RPMI8226 (cell line): ENCODE measurements around the gene IL15RA.
"Not testable (repeated sequence)": the region's sequence is repeated elsewhere in the genome, so short reads cannot be mapped to it uniquely, and the experiment has no call there.

ENCODE experiments used
- DNase-seq: peaks from one replicate; pipeline ENCODE4 v3.0.0-alpha.2; 2015

The IL15RA gene

DNA sequence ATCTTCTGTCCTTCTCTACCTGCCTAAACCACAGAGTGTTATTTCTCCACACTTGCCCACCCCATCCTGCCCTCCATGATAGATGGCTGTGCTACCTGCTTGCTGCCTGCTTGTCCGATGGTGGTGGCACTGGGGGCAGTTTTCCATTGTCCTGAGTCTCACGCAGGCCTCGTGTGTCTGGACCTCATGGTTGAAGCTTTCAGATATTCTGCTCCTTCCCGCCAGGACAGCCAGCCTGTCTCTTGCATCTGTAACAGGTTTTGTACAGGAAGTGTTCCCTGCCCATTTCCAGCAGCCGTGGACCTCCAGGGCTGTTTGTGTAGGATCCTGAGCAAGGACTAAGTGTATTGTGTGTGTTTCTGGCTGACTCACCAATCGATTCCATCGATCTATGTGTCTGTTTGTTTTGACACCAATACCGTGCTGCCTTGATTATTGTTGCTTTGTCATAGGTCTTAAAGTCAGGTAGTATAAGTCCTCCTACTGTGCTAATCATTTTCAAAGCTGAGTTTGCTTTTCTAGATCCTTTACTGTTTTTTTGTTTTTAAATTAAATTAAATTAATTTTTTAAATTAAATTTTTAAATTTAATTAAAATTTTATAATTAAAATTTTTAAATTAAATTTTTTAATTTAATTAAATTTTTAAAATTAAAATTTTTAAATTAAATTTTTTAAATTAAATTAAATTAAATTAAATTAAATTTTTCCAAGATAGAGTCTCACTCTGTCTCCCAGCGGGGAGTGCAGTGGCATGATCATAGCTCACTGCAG, 8.5 kb downstream of the IL15RA start:
- no peak for DNase-seq

DNA sequence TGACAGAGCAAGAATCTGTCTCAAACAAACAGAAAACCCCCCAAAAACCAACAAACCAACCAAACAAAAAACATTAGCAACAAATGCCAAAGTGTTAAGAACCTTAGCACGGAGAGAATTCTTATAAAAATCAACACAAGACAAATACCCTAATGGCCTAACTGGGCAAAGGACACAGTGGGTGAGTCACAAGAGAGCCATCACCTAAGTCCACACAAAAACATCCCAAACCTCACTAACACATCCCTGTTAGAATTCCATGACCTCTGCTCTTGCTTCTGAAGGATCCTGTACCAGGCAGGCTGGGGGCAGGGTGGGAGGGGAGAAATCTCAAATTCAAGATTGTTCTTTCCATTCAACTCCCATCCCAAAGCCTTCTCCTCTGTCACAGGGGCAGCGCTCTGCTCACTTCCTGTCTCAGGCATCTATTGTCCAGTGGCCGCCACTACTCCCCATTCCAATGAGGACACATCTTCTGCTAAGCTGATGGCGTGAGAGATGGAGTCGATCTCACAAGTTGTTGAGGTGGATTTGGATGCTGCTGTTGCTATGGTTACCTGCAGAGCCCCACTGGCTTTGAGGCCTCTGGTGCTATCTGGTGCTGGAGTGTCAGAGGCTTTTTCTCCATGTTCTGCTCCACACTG, 9.2 kb downstream of the IL15RA start:
- DNase-seq: no peak

DNA sequence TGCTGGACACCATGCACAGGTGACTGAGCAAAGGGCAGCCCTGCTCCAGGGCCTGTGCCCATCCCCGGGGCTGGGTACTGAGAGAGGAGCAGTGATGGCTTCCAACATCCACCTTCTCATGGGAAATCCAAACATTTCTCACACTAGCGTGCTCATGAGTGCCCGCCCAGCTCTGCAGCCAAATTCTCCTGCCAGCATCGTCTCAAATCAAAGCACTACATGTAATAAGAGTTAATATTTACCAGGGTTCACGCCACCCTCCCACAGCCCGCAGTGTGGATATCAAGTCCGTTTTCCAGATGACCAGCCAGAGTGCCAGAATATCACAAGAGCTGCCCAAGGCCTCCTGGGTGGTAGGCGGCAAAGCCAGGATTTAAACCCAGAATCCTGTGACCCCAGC, 12.1 kb downstream of the IL15RA start:
- DNase-seq: no peak

DNA sequence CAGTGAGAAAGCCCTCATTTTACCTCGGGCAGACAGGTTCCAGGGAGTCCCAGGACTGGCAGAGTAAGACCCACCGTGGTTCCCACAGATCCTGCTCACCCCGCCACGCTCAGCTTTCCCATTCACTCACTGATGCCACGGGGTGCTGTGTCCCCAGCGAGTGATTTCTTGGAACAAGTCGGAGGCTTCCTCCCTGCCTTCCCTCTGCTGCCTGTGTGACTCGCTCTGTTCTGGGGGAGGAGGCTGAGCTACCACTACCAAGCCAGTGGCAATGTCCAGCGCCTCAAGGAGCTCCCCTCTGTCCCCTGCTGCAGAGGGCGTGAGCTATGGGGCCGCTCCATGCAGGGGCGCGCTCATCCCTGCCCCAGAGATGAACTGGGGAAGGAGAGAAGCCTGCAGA, 12.6 kb downstream of the IL15RA start:
- DNase-seq: no peak

DNA sequence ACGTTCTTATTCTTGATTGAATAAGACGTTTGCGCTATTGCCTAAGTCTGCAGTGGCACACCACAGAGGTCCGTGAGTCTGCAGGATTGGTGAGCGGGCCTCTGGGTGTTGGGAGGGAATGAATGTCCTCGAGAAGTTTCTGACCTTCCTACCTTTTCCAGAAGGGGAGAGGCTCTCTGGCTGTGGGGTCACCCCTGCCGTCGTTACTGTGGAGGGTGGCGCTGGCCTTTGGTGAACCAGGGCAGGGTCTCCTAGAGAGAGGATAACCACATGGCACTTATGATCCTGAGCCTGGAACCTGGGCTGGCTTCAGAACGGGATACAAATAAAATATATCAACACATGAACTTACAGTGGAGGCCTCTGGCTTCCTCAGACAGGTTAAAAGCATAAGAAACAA, 13.8 kb downstream of the IL15RA start:
- DNase-seq: no peak

DNA sequence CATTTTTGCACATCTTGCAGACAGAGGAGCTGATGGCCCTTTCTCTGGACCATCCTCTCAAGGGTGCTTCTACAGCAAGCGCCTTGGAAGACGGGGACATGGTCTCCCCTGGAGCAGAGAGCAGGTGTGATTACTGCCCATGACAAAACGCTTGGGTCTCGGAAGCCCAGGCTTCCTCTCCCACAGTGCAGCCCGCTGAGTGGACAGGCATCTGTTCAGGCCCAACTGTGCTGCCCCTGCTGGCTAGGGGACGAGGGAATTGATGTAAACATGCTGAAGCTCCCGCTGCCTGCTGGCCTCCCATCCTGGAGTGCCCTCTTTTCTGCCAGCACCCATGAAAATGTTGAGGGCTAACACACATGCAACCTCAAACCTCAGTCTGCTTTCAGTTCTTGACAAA, 14.3 kb downstream of the IL15RA start:
- no peak for DNase-seq

DNA sequence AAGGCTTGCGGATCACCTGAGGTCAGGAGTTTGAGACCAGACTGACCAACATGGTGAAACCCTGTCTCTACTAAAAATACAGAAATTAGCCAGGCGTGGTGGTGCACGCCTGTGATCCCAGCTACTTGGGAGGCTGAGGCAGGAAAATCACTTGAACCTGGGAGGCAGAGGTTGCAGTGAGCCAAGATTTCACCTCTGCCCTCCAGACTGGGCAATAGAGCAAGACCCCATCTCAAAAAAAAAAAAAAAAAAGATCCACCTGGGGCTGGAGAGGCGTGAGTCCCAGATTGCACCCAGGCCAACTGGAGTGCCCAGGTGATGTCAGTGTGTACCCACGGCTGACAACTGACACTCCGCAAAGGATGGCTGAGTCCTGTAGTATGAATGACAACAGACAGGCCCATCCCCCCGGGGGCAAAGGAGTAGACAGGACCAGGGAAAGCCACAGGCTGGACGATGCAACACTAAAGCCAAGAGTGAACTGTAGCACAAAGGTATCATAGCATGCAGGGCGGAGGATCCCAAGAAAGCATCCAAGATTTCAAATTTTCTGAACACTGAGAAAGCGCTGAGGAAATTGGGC, 14.9 kb downstream of the IL15RA start:
- not testable (repeated sequence) for DNase-seq

DNA sequence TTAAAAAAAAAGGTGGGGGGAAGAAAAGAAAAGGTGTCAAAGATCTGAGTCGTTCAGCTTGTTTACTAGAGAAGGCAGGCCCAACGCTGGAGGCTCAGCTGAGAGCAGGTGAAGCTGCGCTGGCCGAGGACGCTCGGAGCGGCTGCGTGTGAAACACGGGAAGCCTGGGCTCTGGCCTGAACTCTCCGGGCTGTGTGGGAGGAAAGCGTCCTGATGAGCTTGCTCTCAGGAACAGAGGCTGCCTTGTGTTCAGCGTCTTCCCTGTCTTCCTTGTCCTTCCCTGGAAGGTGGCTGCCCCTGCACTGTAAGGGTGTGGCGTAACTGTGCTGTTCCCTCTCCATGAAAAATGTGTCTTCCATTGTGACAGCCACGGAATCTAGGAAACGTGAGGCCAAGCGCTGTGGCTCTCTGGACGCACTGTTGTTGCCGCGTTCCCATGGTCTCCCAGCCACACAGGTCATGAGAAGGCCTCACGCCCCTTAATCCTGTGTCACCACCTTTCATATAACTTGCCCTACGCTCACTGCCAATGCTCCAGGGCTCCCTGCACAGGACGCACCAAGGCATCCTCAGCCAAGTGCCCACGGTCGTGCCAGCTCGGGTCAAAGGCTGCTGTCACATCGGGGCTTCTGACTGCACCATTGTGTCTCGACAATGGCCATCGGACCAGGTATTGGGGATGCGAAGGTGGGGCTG, 15.8 kb downstream of the IL15RA start:
- no peak for DNase-seq

DNA sequence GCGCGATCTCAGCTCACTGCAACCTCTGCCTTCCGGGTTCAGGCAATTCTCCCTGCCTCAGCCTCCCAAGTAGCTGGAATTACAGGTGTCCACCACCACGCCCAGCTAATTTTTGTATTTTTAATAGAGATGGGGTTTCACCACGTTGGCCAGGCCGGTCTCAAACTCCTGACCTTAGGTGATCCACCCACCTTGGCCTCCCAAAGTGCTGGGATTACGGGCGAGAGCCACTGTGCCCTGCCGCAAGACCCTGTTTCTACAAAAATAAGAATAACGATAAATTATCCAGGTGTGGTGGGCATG, 16.4 kb downstream of the IL15RA start:
- DNase-seq: not testable (repeated sequence)

DNA sequence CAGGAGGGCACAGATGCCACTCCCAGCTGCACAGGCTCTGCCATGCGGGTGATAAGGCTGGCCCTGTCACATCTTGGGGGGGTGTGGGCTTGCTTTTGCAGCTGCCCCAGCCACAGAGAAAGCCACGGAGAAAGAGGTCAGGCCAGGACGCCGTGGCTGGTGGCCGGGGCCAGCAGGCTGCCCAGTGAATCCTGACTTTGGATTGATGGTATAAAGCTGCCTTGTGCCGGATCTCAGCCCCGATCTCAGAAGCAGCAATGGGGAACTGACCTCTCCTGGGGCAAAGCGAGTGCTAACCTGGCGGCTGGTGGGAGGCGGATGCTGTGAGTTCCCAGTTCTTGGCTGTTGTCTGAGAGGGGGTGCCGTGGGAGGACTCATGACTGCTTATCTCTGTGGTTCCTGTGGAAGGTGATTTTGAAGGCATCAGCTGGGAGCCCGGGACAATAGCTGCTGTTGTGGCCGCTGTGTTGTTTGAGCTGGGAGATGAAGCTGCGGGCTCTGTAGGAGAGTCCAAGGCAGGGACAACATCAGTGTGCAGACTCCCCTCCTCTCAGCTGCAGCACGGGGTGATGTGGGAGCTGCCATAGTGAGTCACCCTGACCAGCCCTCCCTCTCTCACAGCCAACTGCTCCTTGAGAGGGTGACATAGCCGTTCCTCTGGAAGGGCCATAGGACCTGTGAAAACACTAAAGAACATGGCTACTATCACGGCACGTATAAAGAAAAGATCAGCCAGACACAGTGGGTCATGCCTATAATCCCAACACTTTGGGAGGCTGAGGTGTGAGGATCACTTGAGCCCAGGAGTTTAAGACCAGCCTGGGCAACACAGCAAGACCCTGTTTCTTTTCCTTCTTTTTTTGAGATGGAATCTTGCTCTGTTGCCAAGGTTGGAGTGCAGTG, 17.0 kb downstream of the IL15RA start:
- no peak for DNase-seq

DNA sequence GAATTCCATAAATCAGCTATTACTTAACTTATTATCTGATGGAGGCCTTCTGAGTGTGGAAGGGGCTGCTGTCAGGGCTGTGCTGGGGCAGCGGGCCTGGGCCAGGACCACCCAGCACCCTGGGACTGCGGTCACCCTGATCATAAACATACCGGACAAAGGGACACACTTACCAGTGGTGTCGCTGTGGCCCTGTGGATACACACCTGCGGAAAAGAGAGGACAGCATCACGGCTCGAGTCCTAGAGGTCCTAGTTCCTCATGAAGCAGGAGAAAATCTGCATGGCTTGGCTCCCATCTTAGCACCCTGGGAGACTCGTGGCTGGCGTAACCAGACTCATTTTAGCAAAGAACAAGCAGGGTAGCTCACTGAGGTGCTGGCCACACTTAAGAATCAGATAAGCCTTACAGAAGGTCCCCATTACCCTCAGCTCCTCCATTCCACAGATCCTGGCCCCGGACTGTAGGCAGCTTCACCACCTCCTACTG, 17.7 kb downstream of the IL15RA start:
- DNase-seq: no peak

DNA sequence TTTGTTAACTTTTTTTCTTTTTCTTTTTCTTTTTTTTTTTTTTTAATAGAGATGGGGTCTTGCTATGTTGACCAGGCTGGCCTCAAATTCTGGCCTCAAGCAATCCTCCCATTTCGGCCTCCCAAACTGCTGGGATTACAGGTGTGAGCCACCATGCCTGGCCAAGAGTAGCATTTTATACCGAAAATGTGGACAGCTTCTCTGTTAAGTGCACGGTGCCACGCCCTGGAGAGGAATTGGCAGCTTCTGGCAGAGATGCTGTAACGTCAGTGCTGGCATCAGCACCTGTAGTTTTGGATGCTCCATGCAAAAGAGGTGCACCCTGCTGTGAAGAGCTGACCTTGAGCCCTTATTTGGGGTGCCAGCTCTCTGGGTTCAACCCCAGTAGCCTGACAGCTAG, 18.2 kb downstream of the IL15RA start:
- no peak for DNase-seq

DNA sequence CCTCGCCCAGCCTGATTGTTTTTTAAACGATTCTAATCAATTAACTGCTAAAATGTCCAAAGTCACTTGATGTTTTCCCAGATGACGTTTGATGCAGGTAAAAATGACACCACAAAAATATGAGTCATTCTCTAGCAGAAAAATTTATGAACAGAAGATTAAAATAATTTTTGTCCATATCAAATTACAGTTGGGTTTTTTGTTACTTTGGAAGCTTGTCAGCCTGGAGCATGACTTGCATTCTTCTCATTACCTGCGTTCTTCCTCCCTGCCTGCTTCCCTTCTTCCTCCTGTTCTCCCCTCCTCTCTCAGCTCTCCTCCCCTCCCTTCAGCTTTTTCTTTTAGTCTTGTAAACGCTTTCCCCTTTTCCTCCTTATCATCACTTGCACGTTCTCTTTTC, 18.7 kb downstream of the IL15RA start:
- DNase-seq: no peak

DNA sequence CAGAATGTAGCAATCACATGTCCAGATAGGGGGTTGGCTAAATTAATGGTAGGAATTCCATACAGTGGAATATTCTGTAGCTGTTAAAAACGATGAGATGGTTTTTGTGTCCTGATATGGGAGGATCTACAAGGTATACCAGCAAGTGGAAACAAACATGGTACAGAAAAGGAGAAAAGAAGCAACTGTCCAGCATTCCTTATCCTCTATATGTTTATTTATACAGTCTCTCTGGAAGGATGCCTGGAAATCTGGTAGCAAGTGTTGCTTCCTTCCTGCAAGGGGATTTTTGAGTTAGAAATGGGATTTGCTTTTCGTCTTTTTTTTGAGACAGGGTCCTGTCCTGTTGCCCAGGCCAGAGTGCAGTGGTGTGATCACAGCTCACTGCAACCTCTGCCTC, 19.3 kb downstream of the IL15RA start:
- no peak for DNase-seq

DNA sequence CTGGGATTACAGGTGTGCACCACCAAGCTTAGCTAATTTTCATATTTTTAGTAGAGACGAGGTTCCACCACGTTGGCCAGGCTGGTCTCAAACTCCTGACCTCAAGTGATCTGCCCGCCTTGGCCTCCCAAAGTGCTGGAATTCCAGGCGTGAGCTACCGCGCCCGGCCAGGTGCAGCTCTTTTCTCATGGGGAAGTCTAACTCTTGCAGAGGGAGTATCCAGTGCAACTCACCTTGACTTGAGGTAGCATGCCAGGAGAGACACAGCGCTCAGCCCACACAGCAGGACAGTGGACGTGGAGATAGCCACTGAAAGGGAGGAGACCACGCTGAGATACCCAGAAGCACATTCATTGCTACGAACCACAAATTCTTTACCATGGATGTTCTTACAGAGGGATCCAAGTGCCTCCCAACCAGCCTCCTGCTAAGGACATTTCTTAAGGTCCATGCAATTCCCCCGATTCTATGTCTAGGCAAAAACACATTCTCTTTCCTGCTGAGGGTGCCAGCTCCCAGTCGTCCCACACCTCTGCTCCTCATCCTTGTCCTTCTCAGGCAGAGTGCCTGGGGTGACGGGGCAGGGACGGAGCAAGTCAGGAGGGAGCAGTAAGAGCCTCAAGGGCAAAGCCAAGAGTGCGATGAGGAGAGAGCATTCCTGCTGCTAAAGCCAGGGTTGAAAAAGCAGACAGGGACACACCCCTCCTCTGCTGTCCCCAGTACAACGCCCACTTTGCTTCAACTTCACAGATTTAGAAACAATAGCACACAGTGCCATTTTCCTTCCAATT, 21.0 kb downstream of the IL15RA start:
- DNase-seq: no peak

DNA sequence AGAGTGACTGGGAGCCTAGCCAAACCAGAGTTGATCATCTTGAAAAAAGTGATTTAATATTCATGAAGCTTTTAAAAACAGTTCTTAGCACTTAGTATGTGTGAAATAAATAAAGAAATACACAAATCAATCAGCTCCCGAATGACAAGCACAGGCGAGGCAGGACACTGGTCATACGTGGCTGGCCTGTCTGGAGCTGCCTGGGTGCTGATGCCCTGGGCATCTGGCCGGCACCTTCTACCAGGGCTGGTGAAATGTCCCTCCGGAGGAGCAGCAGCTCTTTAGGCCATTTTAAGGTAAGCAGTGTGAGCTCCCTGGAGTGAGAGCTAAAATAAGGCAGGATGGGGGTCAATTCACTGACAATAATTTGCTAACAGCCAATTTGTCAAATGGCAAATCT, 23.7 kb downstream of the IL15RA start:
- DNase-seq: no peak

DNA sequence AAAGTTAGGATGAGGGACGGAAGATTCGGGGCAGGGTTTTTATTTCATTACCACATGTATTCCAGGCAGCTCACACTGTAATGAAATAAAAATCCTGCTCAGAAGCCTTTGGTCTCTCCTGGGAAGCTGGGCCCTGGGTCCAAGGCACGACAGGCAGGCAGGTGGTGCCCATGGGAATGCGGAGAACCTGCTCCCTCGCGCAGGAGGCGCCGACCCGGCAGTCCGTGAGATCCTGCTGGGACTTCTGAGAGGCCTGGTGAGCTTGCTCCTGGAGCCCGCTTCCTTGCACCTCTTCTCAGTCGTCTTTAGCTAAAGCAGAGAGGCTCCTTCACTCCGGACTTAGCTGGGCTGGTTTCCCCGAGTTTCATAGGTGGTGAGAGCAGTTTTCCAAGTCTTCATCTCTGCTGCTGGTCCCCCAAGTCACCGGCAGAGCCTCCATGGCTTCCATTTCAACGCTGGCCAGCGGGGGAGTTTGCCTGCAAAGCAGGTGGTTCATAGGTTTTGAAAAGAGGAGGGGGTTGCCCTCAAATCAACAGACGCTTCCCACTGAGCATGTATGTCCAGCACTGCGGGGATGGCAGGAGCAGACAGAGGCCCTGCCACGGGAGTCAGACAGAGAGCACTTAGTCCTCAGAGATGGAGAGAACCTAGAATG, 24.5 kb downstream of the IL15RA start:
- DNase-seq: no peak

DNA sequence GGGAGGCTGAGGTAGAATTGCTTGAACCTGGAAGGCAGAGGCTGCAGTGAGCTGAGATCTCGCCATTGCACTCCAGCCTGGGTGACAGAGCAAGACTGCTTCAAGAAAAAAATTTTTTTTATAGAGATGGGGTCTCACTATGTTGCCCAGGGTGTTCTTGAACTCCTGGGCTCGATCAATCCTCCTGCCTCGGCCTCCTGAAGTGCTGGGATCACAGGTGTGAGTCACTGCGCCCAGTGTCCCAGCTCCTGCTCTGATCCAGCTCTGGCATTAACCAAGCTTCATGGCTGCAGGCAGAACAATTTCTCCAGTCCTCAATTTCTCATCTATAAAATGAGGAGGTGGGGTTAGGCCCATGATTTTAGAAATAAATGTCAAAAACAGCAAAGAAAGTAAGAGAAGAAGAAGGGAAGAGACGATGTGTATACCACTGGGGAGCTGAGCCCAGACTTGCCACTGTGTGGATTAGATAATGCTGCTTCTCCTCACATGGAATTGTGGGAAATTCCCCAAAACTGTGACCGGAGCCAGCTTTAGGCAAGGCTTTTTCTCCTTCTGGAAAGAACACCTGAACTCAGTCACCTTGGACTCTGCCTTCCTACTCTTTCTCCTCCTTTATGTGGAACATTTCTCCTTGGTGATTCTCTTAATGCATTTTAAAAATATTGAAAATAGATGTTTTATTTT, 25.5 kb downstream of the IL15RA start:
- DNase-seq: no peak

DNA sequence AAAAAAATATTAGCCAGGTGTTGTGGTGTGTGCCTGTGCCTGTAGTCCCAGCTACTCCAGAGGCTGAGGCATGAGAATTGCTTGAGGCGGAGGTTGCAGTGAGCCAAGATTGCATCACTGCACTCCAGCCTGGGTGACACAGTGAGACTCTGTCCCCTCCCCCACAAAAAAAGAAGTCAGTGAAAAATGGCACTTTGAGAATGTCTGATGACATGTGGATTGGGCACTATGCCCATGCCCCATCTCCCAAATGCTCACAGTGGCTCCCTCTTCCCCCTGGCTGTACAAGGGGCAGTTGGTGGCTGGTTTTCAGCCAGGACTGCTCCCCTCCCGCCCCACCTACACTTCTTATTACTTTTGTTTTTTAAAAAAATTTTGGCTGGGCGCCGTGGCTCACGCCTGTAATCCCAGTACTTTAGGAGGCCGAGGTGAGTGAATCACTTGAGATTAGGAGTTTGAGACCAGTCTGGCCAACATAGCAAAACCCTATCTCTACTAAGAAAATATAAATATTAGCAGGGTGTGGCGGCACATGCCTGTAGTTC, 26.1 kb downstream of the IL15RA start:
- DNase-seq: no peak

DNA sequence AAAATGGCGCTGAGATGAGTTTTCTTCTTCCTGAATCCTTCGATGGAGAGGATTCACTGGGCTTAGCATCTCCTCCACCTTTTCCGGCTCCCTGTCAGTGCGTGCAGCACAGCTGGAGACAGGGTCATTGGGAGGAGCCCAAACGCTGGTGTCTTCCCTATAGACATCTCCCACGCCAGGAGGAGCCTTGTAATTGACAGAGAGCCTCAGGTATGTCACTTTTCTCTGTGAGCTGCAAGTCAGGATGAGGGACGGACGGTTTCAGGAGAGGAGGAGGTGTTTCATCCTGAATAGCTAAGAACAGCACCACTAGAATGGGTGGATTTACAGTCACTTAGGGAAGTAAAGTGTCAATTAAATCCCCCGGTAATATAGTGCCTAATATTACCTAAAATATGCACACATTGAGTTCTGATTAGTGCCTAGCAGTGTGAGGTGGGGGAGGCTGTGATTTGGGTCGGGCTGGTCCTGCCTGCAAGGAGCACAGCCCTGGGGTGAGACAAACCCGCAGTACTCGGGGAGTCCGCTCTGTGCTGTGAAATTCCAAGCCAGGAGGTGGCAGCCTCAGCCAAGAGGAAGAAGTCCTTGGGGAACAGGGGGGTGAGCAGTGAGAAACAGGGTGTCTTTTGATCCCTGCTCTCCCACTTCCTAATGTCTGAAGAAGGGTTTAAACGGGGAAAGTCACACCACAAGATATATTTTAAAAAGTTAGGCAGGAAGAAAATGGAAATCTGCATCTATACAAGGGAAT, 28.2 kb downstream of the IL15RA start:
- peak; percentile 25 for DNase-seq
